ENCODE results near the gene PRADC1.

- TF ChIP-seq EZH2 (IDR thresholded peaks at IDR 0.05; ENCODE audit: insufficient read depth, poor library complexity, severe bottlenecking) (no peak), EZH2phosphoT487 (IDR thresholded peaks at IDR 0.05; ENCODE audit: insufficient read depth, low read depth) (no peak)
These were observed 19.4 kb upstream of the PRADC1 start for GRCh38 chr2:73252238-73253027.

Measured in GM23248 (cell line).